GM23338 (cell line): ENCODE results near the gene AKR1D1. TPM values are rescaled to one million over a fixed set of nuclear protein-coding genes. Genes with fewer than 3 reads are reported as not detected.

Source experiments
- ATAC-seq: fragments of 200-7000 bp; cut with Tn5 transposase; 3 replicates; pipeline ENCODE4 v1.9.1; 2020
- DNase-seq: peaks from one replicate; pipeline ENCODE4 v3.0.0-alpha.2; 2015; ENCODE audit warnings: low spot score
- H2AFZ ChIP-seq: fragments of 200-600 bp; sonication (generic); 2 replicates; pipeline ENCODE4 v1.8.0; 2016; ENCODE audit warnings: antibody characterized with exemption, mild to moderate bottlenecking, moderate library complexity
- H3F3A ChIP-seq: fragments of 200-600 bp; sonication (generic); replicated peaks from 2 replicates; pipeline ENCODE4 v1.8.0; 2017; ENCODE audit warnings: antibody characterized with exemption, mixed run types, low read depth
- H3K27ac ChIP-seq: fragments of 200-600 bp; sonication (generic); 2 replicates; pipeline ENCODE4 v1.6.1; 2016; ENCODE audit warnings: low read depth
- H3K27me3 ChIP-seq: fragments of 200-600 bp; sonication (generic); 2 replicates; pipeline ENCODE4 v1.8.0; 2016; ENCODE audit warnings: mild to moderate bottlenecking, mixed run types, moderate library complexity; ENCODE audit not compliant: insufficient read depth
- H3K36me3 ChIP-seq: fragments of 200-600 bp; sonication (generic); 2 replicates; pipeline ENCODE4 v1.8.0; 2016; ENCODE audit warnings: mild to moderate bottlenecking; ENCODE audit not compliant: insufficient read depth
- H3K4me1 ChIP-seq: fragments of 200-600 bp; sonication (generic); 2 replicates; pipeline ENCODE4 v1.8.0; 2016; ENCODE audit warnings: mild to moderate bottlenecking, moderate library complexity; ENCODE audit not compliant: insufficient read depth
- H3K4me2 ChIP-seq: fragments of 200-600 bp; sonication (generic); 2 replicates; pipeline ENCODE4 v1.7.1; 2017; ENCODE audit warnings: mixed run types
- H3K4me3 ChIP-seq: fragments of 200-600 bp; sonication (generic); 2 replicates; pipeline ENCODE4 v1.6.1; 2016; ENCODE audit warnings: mixed run types
- H3K79me2 ChIP-seq: fragments of 200-600 bp; sonication (generic); replicated peaks from 2 replicates; pipeline ENCODE4 v1.8.0; 2017; ENCODE audit warnings: mild to moderate bottlenecking; ENCODE audit not compliant: insufficient read depth
- H3K9me2 ChIP-seq: fragments of 200-600 bp; sonication (generic); 2 replicates; pipeline ENCODE4 v1.8.0; 2017; ENCODE audit not compliant: insufficient read depth
- H4K20me1 ChIP-seq: fragments of 200-600 bp; sonication (generic); replicated peaks from 2 replicates; pipeline ENCODE4 v1.8.0; 2017; ENCODE audit warnings: mild to moderate bottlenecking; ENCODE audit not compliant: insufficient read depth
- H3K27ac Mint-ChIP-seq: 2 replicates; pipeline ENCODE4 v1.8.0; 2020; ENCODE audit warnings: inconsistent platforms, mild to moderate bottlenecking, moderate library complexity, mixed read lengths
- H3K27me3 Mint-ChIP-seq: 3 replicates; pipeline ENCODE4 v1.8.0; 2022; ENCODE audit warnings: low read depth, mild to moderate bottlenecking, moderate library complexity, mixed read lengths, inconsistent platforms; ENCODE audit not compliant: insufficient read depth, poor library complexity
- H3K36me3 Mint-ChIP-seq: 3 replicates; pipeline ENCODE4 v1.8.0; 2021; ENCODE audit warnings: low read depth, mild to moderate bottlenecking, inconsistent platforms, moderate library complexity, mixed read lengths
- H3K4me1 Mint-ChIP-seq: 3 replicates; pipeline ENCODE4 v1.8.0; 2020; ENCODE audit warnings: mild to moderate bottlenecking, inconsistent platforms, mixed read lengths
- H3K4me3 Mint-ChIP-seq: 3 replicates; pipeline ENCODE4 v1.8.0; 2021; ENCODE audit warnings: moderate library complexity, mild to moderate bottlenecking, inconsistent platforms, mixed read lengths
- H3K9me3 Mint-ChIP-seq: 3 replicates; pipeline ENCODE4 v1.8.0; 2020; ENCODE audit warnings: moderate library complexity, mild to moderate bottlenecking, inconsistent platforms, mixed read lengths
- CREB1 ChIP-seq: fragments of 250-450 bp; sonication (Bioruptor Pico); IDR thresholded peaks from 2 replicates; pipeline ENCODE4 v1.5.0; 2020; ENCODE audit warnings: low read depth, mild to moderate bottlenecking, moderate library complexity
- EZH2 ChIP-seq: fragments of 200-600 bp; sonication (generic); IDR thresholded peaks from one replicate; pipeline ENCODE4 v1.8.0; 2017; ENCODE audit warnings: antibody characterized with exemption, mild to moderate bottlenecking, low read depth; ENCODE audit not compliant: unreplicated experiment
- EZH2phosphoT487 ChIP-seq: fragments of 200-600 bp; sonication (generic); IDR thresholded peaks from one replicate; pipeline ENCODE4 v1.8.1; 2018; ENCODE audit warnings: antibody characterized with exemption; ENCODE audit not compliant: unreplicated experiment
- JUNB ChIP-seq: IDR thresholded peaks from one replicate; pipeline ENCODE4 v1.6.1; 2016; ENCODE audit warnings: antibody characterized with exemption; ENCODE audit not compliant: unreplicated experiment
- NANOG ChIP-seq: IDR thresholded peaks from 2 replicates; pipeline ENCODE4 v1.6.1; 2016; ENCODE audit warnings: antibody characterized with exemption, borderline replicate concordance
- POLR2AphosphoS5 ChIP-seq: IDR thresholded peaks from 2 replicates; pipeline ENCODE4 v1.6.1; 2016; ENCODE audit warnings: antibody characterized with exemption, low read depth
- STAT1 ChIP-seq: IDR thresholded peaks from one replicate; pipeline ENCODE4 v1.6.1; 2016; ENCODE audit warnings: antibody characterized with exemption; ENCODE audit not compliant: unreplicated experiment
- ZNF114 ChIP-seq: fragments of 250-450 bp; sonication (Bioruptor Pico); IDR thresholded peaks from 2 replicates; pipeline ENCODE4 v1.5.0; 2020; ENCODE audit warnings: mild to moderate bottlenecking, moderate library complexity
- ZNF331 ChIP-seq: fragments of 250-450 bp; sonication (Bioruptor Pico); IDR thresholded peaks from 2 replicates; pipeline ENCODE4 v1.5.0; 2020; ENCODE audit warnings: low read depth, mild to moderate bottlenecking, moderate library complexity
- polyA plus RNA-seq: library from polyadenylated mRNA; unstranded; fragments of >200 nt; fragmentation: Nextera tagmentation; extraction: Ambion mirVana; gene quantifications from 2 replicates; pipeline ENCODE4 v1.2.1, GENCODE V29; 2016
- total RNA-seq: library from RNA; depleted of rRNA; stranded (reverse); fragments of >200 nt; shearing (Covaris generic); gene quantifications from 2 replicates; pipeline ENCODE4 v1.2.3, GENCODE V29; 2014
- TF ChIP-seq, protein P1 (sequence below): IDR thresholded peaks from one replicate; pipeline ENCODE4 v1.6.1; 2018; ENCODE audit warnings: antibody characterized with exemption; ENCODE audit not compliant: unreplicated experiment
- TF ChIP-seq, protein P2 (sequence below), 2 experiments: fragments of 200-600 bp in 1 of 2; sonication (generic) in 1 of 2; conservative IDR thresholded peaks; 2 replicates each; pipeline versions ENCODE4 v1.5.1 to v1.6.1; 2016 to 2017; ENCODE audit warnings: antibody characterized with exemption in 2 of 2, low read depth in 2 of 2, mild to moderate bottlenecking in 2 of 2, moderate library complexity in 1 of 2
- TF ChIP-seq, protein P3 (sequence below): IDR thresholded peaks from 2 replicates; pipeline ENCODE4 v1.6.1; 2016; ENCODE audit warnings: antibody characterized with exemption

AKR1D1 gene
- total and polyA plus RNA-seq, 2 experiments from 2014 or later: 0.14 TPM; not detected in 1

DNA sequence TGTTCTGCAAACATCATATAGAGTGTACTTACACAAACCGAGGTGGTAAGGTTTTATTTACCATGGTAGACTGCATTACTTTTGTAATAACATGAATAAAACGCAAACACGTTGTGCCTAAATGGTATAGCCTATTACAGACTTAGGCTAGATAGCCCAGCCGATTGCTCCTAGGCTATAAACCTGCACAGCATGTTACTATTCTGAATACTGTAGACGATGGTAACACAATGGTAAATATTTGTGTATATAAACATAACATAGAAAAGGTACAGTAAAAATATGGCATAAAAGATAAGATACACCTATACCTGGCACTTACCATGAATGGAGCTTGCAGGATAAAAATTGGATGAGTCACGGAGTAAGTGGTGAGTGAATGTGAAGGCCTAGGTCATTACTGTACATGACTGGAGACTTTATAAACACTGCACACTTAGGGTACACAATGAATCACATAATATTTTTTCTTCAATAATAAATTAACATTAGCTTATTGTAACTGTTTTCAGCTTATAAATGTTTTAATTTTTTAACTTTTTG lies 16.3 kb downstream of the AKR1D1 start (continued):
- TF ChIP-seq EZH2phosphoT487 (no peak), POLR2AphosphoS5 (no peak)
- TF ChIP-seq, protein P1, sequence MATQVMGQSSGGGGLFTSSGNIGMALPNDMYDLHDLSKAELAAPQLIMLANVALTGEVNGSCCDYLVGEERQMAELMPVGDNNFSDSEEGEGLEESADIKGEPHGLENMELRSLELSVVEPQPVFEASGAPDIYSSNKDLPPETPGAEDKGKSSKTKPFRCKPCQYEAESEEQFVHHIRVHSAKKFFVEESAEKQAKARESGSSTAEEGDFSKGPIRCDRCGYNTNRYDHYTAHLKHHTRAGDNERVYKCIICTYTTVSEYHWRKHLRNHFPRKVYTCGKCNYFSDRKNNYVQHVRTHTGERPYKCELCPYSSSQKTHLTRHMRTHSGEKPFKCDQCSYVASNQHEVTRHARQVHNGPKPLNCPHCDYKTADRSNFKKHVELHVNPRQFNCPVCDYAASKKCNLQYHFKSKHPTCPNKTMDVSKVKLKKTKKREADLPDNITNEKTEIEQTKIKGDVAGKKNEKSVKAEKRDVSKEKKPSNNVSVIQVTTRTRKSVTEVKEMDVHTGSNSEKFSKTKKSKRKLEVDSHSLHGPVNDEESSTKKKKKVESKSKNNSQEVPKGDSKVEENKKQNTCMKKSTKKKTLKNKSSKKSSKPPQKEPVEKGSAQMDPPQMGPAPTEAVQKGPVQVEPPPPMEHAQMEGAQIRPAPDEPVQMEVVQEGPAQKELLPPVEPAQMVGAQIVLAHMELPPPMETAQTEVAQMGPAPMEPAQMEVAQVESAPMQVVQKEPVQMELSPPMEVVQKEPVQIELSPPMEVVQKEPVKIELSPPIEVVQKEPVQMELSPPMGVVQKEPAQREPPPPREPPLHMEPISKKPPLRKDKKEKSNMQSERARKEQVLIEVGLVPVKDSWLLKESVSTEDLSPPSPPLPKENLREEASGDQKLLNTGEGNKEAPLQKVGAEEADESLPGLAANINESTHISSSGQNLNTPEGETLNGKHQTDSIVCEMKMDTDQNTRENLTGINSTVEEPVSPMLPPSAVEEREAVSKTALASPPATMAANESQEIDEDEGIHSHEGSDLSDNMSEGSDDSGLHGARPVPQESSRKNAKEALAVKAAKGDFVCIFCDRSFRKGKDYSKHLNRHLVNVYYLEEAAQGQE: no peak
- TF ChIP-seq, protein P2, sequence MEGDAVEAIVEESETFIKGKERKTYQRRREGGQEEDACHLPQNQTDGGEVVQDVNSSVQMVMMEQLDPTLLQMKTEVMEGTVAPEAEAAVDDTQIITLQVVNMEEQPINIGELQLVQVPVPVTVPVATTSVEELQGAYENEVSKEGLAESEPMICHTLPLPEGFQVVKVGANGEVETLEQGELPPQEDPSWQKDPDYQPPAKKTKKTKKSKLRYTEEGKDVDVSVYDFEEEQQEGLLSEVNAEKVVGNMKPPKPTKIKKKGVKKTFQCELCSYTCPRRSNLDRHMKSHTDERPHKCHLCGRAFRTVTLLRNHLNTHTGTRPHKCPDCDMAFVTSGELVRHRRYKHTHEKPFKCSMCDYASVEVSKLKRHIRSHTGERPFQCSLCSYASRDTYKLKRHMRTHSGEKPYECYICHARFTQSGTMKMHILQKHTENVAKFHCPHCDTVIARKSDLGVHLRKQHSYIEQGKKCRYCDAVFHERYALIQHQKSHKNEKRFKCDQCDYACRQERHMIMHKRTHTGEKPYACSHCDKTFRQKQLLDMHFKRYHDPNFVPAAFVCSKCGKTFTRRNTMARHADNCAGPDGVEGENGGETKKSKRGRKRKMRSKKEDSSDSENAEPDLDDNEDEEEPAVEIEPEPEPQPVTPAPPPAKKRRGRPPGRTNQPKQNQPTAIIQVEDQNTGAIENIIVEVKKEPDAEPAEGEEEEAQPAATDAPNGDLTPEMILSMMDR (conservative IDR thresholded peaks at IDR 0.05; ENCODE audit: low read depth in 2 of 2): no peak

DNA sequence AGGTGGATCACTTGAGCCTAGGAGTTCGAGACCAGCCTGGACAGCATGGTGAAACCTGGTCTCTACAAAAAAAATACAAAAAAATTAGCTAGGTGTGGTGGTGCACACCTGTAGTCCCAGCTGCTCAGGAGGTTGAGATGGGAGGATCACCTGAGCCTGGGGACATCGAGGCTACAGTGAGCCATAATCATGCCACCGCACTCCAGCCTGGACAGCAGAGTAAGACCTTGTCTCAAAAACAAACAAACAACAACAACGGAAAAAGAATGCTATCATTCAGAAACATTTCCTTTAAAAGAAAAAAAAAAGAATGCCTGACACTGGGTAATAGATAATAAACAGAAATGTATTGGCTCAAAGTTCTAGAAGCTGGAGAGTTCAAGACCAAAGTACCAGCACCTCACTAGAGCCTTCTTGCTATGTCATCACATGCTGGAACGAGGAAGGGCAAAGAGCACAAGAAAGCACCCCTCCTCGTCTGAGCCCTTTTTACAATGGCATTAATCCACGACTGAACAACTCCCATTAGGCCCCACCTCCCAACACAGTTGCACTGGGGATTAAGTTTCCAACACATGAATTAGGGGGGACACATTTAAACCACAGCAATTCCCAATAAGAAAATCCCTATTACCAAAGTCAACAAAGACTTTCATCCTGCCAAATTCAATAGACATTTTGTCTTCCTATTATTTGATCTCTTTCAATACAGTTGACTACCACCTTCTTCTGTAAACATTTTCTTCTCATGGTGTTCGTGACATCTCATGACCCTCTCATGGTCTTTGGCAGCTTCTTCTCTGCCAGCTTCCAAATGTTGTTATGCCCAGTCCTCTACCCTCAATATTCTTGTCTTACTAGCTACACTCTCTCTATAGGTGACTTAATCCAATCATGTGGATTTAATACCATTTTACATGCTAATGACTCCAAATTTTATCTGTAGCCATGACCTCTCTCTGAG lies 20.0 kb downstream of the AKR1D1 start:
- no peaks in the 10 kb centered on the region for H4K20me1 ChIP-seq
- H3K4me3 Mint-ChIP-seq: no peak overlapping the region
- H3K79me2 ChIP-seq: no peaks in the 10 kb centered on the region
- no peak overlapping the region for H3K4me2 ChIP-seq
- no peak for ATAC-seq
- H3K9me3 Mint-ChIP-seq: no peaks in the 10 kb centered on the region
- no peaks in the 10 kb centered on the region for H3K36me3 ChIP-seq
- peaks cover 7% of the 10 kb centered on the region; the same call in 2 of the 3 replicates for H3K4me1 Mint-ChIP-seq
- H2AFZ ChIP-seq: no peak overlapping the region; the same call in 1 of the 2 replicates
- no peaks in the 10 kb centered on the region for H3K27me3 Mint-ChIP-seq
- H3K4me1 ChIP-seq: peaks cover 9% of the 10 kb centered on the region; the same call in 1 of the 2 replicates
- no peaks in the 10 kb centered on the region; the same call in 2 of the 3 replicates for H3K36me3 Mint-ChIP-seq
- H3F3A ChIP-seq: no peaks in the 10 kb centered on the region
- H3K4me3 ChIP-seq: no peak overlapping the region
- DNase-seq: no peak
- no peak overlapping the region for H3K27ac ChIP-seq
- H3K27me3 ChIP-seq: no peaks in the 10 kb centered on the region
- H3K9me2 ChIP-seq: no peaks in the 10 kb centered on the region
- no peak overlapping the region for H3K27ac Mint-ChIP-seq
- TF ChIP-seq NANOG (no peak), JUNB (no peak), ZNF114 (CRISPR knock-in tag) (no peak), ZNF331 (no peak), STAT1 (no peak), EZH2 (no peak), POLR2AphosphoS5 (no peak), EZH2phosphoT487 (no peak), CREB1 (CRISPR knock-in tag) (no peak)
- TF ChIP-seq, protein P3, sequence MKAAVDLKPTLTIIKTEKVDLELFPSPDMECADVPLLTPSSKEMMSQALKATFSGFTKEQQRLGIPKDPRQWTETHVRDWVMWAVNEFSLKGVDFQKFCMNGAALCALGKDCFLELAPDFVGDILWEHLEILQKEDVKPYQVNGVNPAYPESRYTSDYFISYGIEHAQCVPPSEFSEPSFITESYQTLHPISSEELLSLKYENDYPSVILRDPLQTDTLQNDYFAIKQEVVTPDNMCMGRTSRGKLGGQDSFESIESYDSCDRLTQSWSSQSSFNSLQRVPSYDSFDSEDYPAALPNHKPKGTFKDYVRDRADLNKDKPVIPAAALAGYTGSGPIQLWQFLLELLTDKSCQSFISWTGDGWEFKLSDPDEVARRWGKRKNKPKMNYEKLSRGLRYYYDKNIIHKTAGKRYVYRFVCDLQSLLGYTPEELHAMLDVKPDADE: no peak
- TF ChIP-seq, protein P2 (conservative IDR thresholded peaks at IDR 0.05; ENCODE audit: low read depth in 2 of 2): no peak
